ENCODE results near the gene CHD1.

- TF ChIP-seq EZH2 (IDR thresholded peaks at IDR 0.05; ENCODE audit: low read length, missing control alignments): no peak
- no peak for TF ChIP-seq CTCF (conservative IDR thresholded peaks at IDR 0.05 in 1 of 2, IDR thresholded peaks at IDR 0.05 in 1 of 2; ENCODE audit: low read depth in 1 of 2, low read length in 2 of 2)
Observed at GRCh38 chr5:98877600-98877999, 51.2 kb downstream of the CHD1 start.
